Measurements from ENCODE around the gene HS3ST3A1.

HS3ST3A1 gene

GRCh38 chr17:13540546-13540945 is 61.2 kb downstream of the HS3ST3A1 start:
- Mint-ChIP-seq H3K27ac (no peak overlapping the region), H3K27me3 (peaks cover 14% of the 10 kb centered on the region), H3K4me1 (no peaks in the 10 kb centered on the region), H3K9me3 (peaks cover 3% of the 10 kb centered on the region), H3K4me3 (no peak overlapping the region), H3K36me3 (no peaks in the 10 kb centered on the region)
- ATAC-seq, result no peak

- no peak overlapping the region for H3K4me3 Mint-ChIP-seq
- no peak overlapping the region for H3K27ac Mint-ChIP-seq
- H3K4me1 Mint-ChIP-seq, result no peaks in the 10 kb centered on the region
- H3K36me3 Mint-ChIP-seq, result no peaks in the 10 kb centered on the region
- H3K27me3 Mint-ChIP-seq, result peaks cover 14% of the 10 kb centered on the region
- ATAC-seq, result no peak
- peaks cover 3% of the 10 kb centered on the region for H3K9me3 Mint-ChIP-seq
Observed at GRCh38 chr17:13539421-13539820, 62.3 kb downstream of the HS3ST3A1 start.

DNA sequence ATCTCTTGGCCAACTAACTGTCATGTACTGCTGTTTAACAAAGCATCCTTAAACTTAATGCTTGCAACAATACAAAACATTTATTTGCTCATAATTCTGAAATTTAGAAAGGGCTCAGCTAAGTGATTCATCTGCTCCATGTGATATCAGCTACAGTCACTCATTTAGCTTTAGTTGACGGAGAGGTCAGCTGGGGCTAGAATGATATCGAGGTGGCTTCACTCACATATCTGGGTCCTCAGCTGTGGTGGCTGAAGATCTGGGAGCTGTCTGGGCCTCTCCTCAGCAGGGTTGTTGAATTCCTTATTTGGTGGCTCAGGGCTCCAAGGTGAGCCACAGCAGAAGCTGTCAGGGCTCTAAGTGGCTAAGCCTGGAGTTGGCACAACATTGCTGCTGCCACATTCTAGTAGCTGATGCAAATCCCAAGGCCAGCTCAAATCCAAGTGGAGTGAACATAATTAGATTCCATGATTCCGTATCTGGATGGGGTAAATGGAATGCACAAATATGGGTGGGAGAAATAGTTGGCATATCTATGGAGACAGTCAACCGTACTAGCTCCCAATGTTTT is 62.8 kb downstream of the HS3ST3A1 start:
- Mint-ChIP-seq H3K4me3 (no peak overlapping the region), H3K27me3 (peaks cover 14% of the 10 kb centered on the region), H3K4me1 (no peaks in the 10 kb centered on the region), H3K36me3 (no peaks in the 10 kb centered on the region), H3K27ac (no peak overlapping the region), H3K9me3 (peaks cover 3% of the 10 kb centered on the region)
- ATAC-seq, result no peak

- Mint-ChIP-seq H3K36me3 (no peaks in the 10 kb centered on the region), H3K4me3 (no peak overlapping the region), H3K4me1 (no peaks in the 10 kb centered on the region), H3K27me3 (peaks cover 14% of the 10 kb centered on the region), H3K27ac (no peak overlapping the region), H3K9me3 (peaks cover 2% of the 10 kb centered on the region)
- no peak for ATAC-seq
Observed at GRCh38 chr17:13537871-13538643, 63.7 kb downstream of the HS3ST3A1 start.

- no peaks in the 10 kb centered on the region for H3K4me1 Mint-ChIP-seq
- no peaks in the 10 kb centered on the region for H3K36me3 Mint-ChIP-seq
- no peak overlapping the region for H3K27ac Mint-ChIP-seq
- ATAC-seq, result no peak
- H3K4me3 Mint-ChIP-seq, result no peak overlapping the region
- H3K27me3 Mint-ChIP-seq, result peaks cover 15% of the 10 kb centered on the region
- no peaks in the 10 kb centered on the region for H3K9me3 Mint-ChIP-seq
Observed at GRCh38 chr17:13537167-13537731, 64.5 kb downstream of the HS3ST3A1 start.

- no peaks in the 10 kb centered on the region for H3K36me3 Mint-ChIP-seq
- no peak overlapping the region for H3K4me3 Mint-ChIP-seq
- H3K4me1 Mint-ChIP-seq, result no peaks in the 10 kb centered on the region
- ATAC-seq, result no peak
- H3K9me3 Mint-ChIP-seq, result peaks cover 3% of the 10 kb centered on the region
- peaks cover 26% of the 10 kb centered on the region for H3K27me3 Mint-ChIP-seq
- no peak overlapping the region for H3K27ac Mint-ChIP-seq
Observed at GRCh38 chr17:13534946-13535345, 66.8 kb downstream of the HS3ST3A1 start.

DNA sequence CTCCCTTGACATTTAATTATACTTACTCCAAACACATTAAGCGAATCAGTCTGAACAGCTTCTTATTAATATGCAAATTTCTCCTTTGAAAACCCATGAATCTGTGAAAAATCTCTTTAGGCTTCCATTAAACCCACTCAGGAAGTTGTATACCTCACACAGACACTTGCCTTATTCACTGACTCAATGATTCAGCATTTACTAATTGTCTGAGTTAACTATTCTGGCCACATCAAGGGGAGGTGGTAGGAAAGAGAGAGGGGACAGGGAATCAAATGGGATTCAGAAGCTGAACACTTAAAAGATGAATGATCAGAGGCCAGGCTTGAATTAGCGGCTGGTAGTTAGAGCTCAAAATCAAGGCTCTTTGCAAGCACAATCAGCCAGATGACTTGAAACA is 70.0 kb downstream of the HS3ST3A1 start:
- H3K4me3 Mint-ChIP-seq, result no peak overlapping the region
- peaks cover 3% of the 10 kb centered on the region for H3K9me3 Mint-ChIP-seq
- H3K27ac Mint-ChIP-seq, result no peak overlapping the region
- H3K27me3 Mint-ChIP-seq, result peaks cover 26% of the 10 kb centered on the region
- no peak for ATAC-seq
- H3K36me3 Mint-ChIP-seq, result no peaks in the 10 kb centered on the region
- H3K4me1 Mint-ChIP-seq, result no peaks in the 10 kb centered on the region

GRCh38 chr17:13525876-13526275 is 75.9 kb downstream of the HS3ST3A1 start:
- no peaks in the 10 kb centered on the region for H3K4me1 Mint-ChIP-seq
- no peak overlapping the region for H3K4me3 Mint-ChIP-seq
- H3K27me3 Mint-ChIP-seq, result peaks cover 7% of the 10 kb centered on the region
- H3K27ac Mint-ChIP-seq, result no peak overlapping the region
- H3K9me3 Mint-ChIP-seq, result no peaks in the 10 kb centered on the region
- no peaks in the 10 kb centered on the region for H3K36me3 Mint-ChIP-seq
- ATAC-seq, result no peak

DNA sequence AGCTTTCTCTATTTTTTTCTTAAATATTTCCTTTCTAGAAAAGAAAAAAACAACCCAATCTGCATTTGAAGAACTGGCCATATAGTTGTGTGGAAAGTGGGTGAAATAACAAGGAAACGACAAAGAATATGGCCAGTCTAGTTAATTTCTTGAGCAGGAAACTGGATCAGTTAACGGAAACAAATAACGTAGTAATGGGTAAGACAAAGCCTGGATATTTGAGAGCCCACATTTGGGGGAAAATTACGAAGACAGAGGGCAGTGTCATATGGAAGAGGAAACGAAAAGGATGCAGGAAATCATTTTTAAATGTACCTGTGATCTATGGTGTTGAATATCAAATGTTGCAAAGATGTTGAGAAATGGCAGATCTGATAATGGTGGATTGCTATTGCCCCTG is 78.6 kb downstream of the HS3ST3A1 start:
- no peak overlapping the region for H3K4me3 Mint-ChIP-seq
- no peaks in the 10 kb centered on the region for H3K9me3 Mint-ChIP-seq
- no peak overlapping the region for H3K27ac Mint-ChIP-seq
- no peaks in the 10 kb centered on the region for H3K27me3 Mint-ChIP-seq
- H3K36me3 Mint-ChIP-seq, result no peaks in the 10 kb centered on the region
- no peaks in the 10 kb centered on the region for H3K4me1 Mint-ChIP-seq
- no peak for ATAC-seq

GRCh38 chr17:13522749-13523148 is 79.0 kb downstream of the HS3ST3A1 start:
- no peak overlapping the region for H3K27ac Mint-ChIP-seq
- H3K27me3 Mint-ChIP-seq, result no peaks in the 10 kb centered on the region
- H3K36me3 Mint-ChIP-seq, result no peaks in the 10 kb centered on the region
- H3K4me1 Mint-ChIP-seq, result no peaks in the 10 kb centered on the region
- no peak overlapping the region for H3K4me3 Mint-ChIP-seq
- ATAC-seq, result no peak
- H3K9me3 Mint-ChIP-seq, result no peaks in the 10 kb centered on the region

DNA sequence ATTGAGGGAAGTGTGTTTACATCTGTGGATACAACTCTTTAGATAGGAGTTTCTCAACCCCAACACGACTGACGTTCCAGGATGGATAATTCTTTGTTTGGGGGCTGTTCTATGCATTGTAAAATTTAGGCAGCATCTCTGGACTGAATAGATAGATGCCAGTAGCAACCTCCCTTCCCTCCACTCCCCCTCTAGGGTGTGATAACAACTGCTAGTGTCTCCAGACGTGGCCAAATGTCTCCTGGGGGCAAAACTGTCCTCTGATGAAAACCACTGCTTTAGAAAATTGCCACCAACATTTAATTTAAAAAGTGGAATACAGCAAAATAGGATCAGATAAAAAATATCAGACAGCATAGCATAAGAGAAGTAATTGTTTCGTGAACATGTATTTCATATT is 79.9 kb downstream of the HS3ST3A1 start:
- no peaks in the 10 kb centered on the region for H3K36me3 Mint-ChIP-seq
- ATAC-seq, result no peak
- no peak overlapping the region for H3K4me3 Mint-ChIP-seq
- H3K9me3 Mint-ChIP-seq, result no peaks in the 10 kb centered on the region
- no peaks in the 10 kb centered on the region for H3K27me3 Mint-ChIP-seq
- no peaks in the 10 kb centered on the region for H3K4me1 Mint-ChIP-seq
- H3K27ac Mint-ChIP-seq, result no peak overlapping the region

GRCh38 chr17:13520899-13521572 is 80.7 kb downstream of the HS3ST3A1 start:
- H3K4me1 Mint-ChIP-seq, result no peaks in the 10 kb centered on the region
- H3K4me3 Mint-ChIP-seq, result no peak overlapping the region
- no peaks in the 10 kb centered on the region for H3K9me3 Mint-ChIP-seq
- no peaks in the 10 kb centered on the region for H3K36me3 Mint-ChIP-seq
- H3K27ac Mint-ChIP-seq, result no peak overlapping the region
- ATAC-seq, result no peak
- no peaks in the 10 kb centered on the region for H3K27me3 Mint-ChIP-seq

GRCh38 chr17:13518261-13519000 is 83.3 kb downstream of the HS3ST3A1 start:
- Mint-ChIP-seq H3K36me3 (no peaks in the 10 kb centered on the region), H3K27me3 (no peaks in the 10 kb centered on the region), H3K4me1 (no peaks in the 10 kb centered on the region), H3K4me3 (no peak overlapping the region), H3K27ac (no peak overlapping the region), H3K9me3 (no peaks in the 10 kb centered on the region)
- ATAC-seq, result no peak

- Mint-ChIP-seq H3K27ac (no peak overlapping the region), H3K36me3 (no peaks in the 10 kb centered on the region), H3K9me3 (no peaks in the 10 kb centered on the region), H3K4me3 (no peak overlapping the region), H3K27me3 (no peaks in the 10 kb centered on the region), H3K4me1 (peaks cover 20% of the 10 kb centered on the region)
- ATAC-seq, result no peak
Observed at GRCh38 chr17:13513039-13513405, 88.7 kb downstream of the HS3ST3A1 start.

DNA sequence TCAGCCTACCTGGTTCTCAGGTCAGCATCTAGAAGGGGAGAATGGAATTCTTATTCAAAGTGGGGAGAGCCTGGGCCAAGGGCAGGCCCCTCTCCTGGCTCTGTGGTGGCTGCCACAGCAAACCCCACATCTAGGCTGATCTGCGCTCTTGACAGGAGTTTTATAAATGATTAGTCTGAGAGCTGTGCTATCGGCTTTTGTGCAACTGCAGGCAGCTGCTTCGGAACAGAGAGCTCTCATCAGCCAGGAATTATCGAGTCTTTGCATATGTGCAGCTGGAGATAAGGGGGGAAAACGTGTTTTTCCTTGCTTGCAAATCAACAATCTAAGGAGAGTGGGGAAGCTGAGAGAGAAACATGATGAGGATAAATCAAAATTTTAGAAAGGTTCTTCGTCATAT is 91.7 kb downstream of the HS3ST3A1 start:
- no peaks in the 10 kb centered on the region for H3K9me3 Mint-ChIP-seq
- H3K27ac Mint-ChIP-seq, result no peak overlapping the region
- H3K4me3 Mint-ChIP-seq, result no peak overlapping the region
- no peaks in the 10 kb centered on the region for H3K27me3 Mint-ChIP-seq
- peaks cover 20% of the 10 kb centered on the region for H3K4me1 Mint-ChIP-seq
- no peaks in the 10 kb centered on the region for H3K36me3 Mint-ChIP-seq
- ATAC-seq, result no peak

Data from stimulated activated memory B cell treated with anti-CD40 and anti-IgM and Interleukin-4, amounts not matched to agents 10 μg/mL and 1 μg/mL and 100 μg/mL, for 72 hours (primary cell).